Sigmoid colon (tissue), 4 donors: ENCODE measurements around the gene REELD1.

Experiments used
- EP300 ChIP-seq, 4 donors: sonication (generic); formaldehyde crosslinking; IDR thresholded peaks; one replicate each; pipeline ENCODE4 v1.6.1; 2017; ENCODE audit warnings: antibody characterized with exemption in 4 of 4
- POLR2A ChIP-seq, 2 donors: fragments of 450-650 bp; IDR thresholded peaks; one replicate each; pipeline ENCODE4 v1.6.1; 2016; ENCODE audit warnings: antibody characterized with exemption in 2 of 2, mild to moderate bottlenecking in 2 of 2, moderate library complexity in 2 of 2
- POLR2AphosphoS5 ChIP-seq, 4 donors: sonication (generic); formaldehyde crosslinking; IDR thresholded peaks; one replicate each; pipeline ENCODE4 v1.6.1; 2017; ENCODE audit warnings: antibody characterized with exemption in 4 of 4
- TF ChIP-seq, protein P1 (sequence below), 4 experiments: fragments of 450-650 bp in 3 of 4; fragments of 200-600 bp in 1 of 4; IDR thresholded peaks; one replicate each; pipeline ENCODE4 v1.5.1; 2016 to 2019; ENCODE audit warnings: antibody characterized with exemption in 4 of 4, mild to moderate bottlenecking in 3 of 4, moderate library complexity in 2 of 4

DNA sequence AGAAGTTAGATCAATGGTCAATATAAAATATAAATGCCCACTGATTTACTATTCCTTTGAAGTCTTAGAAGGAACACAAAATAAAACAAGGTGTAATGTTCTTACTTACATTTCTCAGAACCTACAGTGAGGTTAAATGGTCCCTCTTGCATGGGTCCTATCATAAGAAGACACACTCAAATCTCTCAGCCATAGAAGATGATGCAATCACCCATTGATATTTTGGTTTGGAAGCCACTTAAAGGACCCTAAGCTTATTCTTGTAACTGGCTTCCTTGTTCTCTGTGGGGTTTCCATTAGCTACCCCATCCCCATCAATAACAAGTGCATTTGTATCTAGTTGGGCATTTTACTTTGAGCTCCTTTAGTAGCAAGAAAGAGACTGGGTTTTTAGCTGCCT, 15.1 kb downstream of the REELD1 start:
- TF ChIP-seq, protein P1, sequence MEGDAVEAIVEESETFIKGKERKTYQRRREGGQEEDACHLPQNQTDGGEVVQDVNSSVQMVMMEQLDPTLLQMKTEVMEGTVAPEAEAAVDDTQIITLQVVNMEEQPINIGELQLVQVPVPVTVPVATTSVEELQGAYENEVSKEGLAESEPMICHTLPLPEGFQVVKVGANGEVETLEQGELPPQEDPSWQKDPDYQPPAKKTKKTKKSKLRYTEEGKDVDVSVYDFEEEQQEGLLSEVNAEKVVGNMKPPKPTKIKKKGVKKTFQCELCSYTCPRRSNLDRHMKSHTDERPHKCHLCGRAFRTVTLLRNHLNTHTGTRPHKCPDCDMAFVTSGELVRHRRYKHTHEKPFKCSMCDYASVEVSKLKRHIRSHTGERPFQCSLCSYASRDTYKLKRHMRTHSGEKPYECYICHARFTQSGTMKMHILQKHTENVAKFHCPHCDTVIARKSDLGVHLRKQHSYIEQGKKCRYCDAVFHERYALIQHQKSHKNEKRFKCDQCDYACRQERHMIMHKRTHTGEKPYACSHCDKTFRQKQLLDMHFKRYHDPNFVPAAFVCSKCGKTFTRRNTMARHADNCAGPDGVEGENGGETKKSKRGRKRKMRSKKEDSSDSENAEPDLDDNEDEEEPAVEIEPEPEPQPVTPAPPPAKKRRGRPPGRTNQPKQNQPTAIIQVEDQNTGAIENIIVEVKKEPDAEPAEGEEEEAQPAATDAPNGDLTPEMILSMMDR (IDR thresholded peaks at IDR 0.05): no peak
- TF ChIP-seq POLR2AphosphoS5 (IDR thresholded peaks at IDR 0.05) (no peak), POLR2A (IDR thresholded peaks at IDR 0.05) (no peak), EP300 (IDR thresholded peaks at IDR 0.05) (no peak)
